SU-DHL-6 (cell line): Measurements from ENCODE around the gene HLA-DOA.

Experiments used
- H2AFZ ChIP-seq: fragments of 200-600 bp; sonication (generic); 2 replicates; pipeline ENCODE4 v1.6.1; 2014; ENCODE audit warnings: low read depth, mild to moderate bottlenecking, moderate library complexity, mixed read lengths, antibody characterized with exemption, low read length; ENCODE audit not compliant: severe bottlenecking
- H3F3A ChIP-seq: fragments of 200-600 bp; shearing (Covaris generic); 2 replicates; pipeline ENCODE4 v1.6.0; 2016; ENCODE audit warnings: antibody characterized with exemption, mild to moderate bottlenecking; ENCODE audit not compliant: insufficient read depth
- H3K27ac ChIP-seq: fragments of 200-600 bp; sonication (generic); 2 replicates; pipeline ENCODE4 v1.5.1; 2016; ENCODE audit warnings: low read depth, mild to moderate bottlenecking, low read length, moderate library complexity, mixed read lengths
- H3K27me3 ChIP-seq: fragments of 200-600 bp; sonication (generic), shearing (Covaris generic); 2 replicates; pipeline ENCODE4 v1.6.0; 2014; ENCODE audit warnings: mild to moderate bottlenecking, low read length
- H3K36me3 ChIP-seq: fragments of 200-600 bp; sonication (generic); 2 replicates; pipeline ENCODE4 v1.6.1; 2014; ENCODE audit warnings: mild to moderate bottlenecking, low read length, mixed read lengths
- H3K4me2 ChIP-seq: fragments of 300-600, 200-600 bp; shearing (Covaris generic), sonication (generic); 2 replicates; pipeline ENCODE4 v1.6.0; 2014; ENCODE audit warnings: low read length, low read depth, mild to moderate bottlenecking; ENCODE audit not compliant: poor library complexity, severe bottlenecking
- H3K4me3 ChIP-seq: fragments of 200-600 bp; sonication (generic); 2 replicates; pipeline ENCODE4 v1.5.1; 2014; ENCODE audit warnings: antibody characterized with exemption, low read length, mild to moderate bottlenecking, mixed read lengths; ENCODE audit not compliant: insufficient read depth, poor library complexity, severe bottlenecking
- H3K79me2 ChIP-seq: fragments of 200-600 bp; sonication (generic); 2 replicates; pipeline ENCODE4 v1.6.1; 2014; ENCODE audit warnings: mild to moderate bottlenecking, low read length, moderate library complexity; ENCODE audit not compliant: insufficient read depth
- H3K9ac ChIP-seq: fragments of 200-600 bp; sonication (generic); 2 replicates; pipeline ENCODE4 v1.7.0; 2014; ENCODE audit warnings: mild to moderate bottlenecking, low read length
- H3K9me2 ChIP-seq: fragments of 200-600 bp; sonication (generic); replicated peaks from 2 replicates; pipeline ENCODE4 v1.6.1; 2014; ENCODE audit warnings: low read length; ENCODE audit not compliant: insufficient read depth
- H3K9me3 ChIP-seq: fragments of 200-600 bp; sonication (generic); 2 replicates; pipeline ENCODE4 v1.6.1; 2014; ENCODE audit warnings: low read length, mixed read lengths; ENCODE audit not compliant: insufficient read depth
- H4K20me1 ChIP-seq: fragments of 200-600 bp; sonication (generic); 2 replicates; pipeline ENCODE4 v1.6.1; 2014; ENCODE audit warnings: low read depth, mild to moderate bottlenecking, antibody characterized with exemption, low read length, moderate library complexity, mixed read lengths
- CTCF ChIP-seq: fragments of 200-600 bp; sonication (generic); IDR thresholded peaks from one replicate; pipeline ENCODE4 v1.5.1; 2017; ENCODE audit warnings: antibody characterized with exemption, mild to moderate bottlenecking, low read length, moderate library complexity; ENCODE audit not compliant: insufficient read depth, poor library complexity, severe bottlenecking
- EZH2phosphoT487 ChIP-seq: fragments of 200-600 bp; sonication (generic), shearing (Covaris generic); conservative IDR thresholded peaks from 2 replicates; pipeline ENCODE4 v1.6.1; 2018; ENCODE audit warnings: mild to moderate bottlenecking, antibody characterized with exemption, low read length, moderate library complexity, mixed read lengths

HLA-DOA gene

GRCh38 chr6:32983493-32983848 is 25.9 kb downstream of the HLA-DOA start:
- Histone ChIP-seq H3K36me3 (peaks cover 30% of the 10 kb centered on the region), H3F3A (peaks cover 68% of the 10 kb centered on the region), H2AFZ (no peak overlapping the region), H3K4me2 (no peak overlapping the region), H3K27me3 (no peaks in the 10 kb centered on the region), H3K4me3 (no peak overlapping the region), H3K9me2 (no peaks in the 10 kb centered on the region), H4K20me1 (peaks cover 17% of the 10 kb centered on the region), H3K9ac (no peak overlapping the region), H3K79me2 (no peaks in the 10 kb centered on the region), H3K9me3 (no peaks in the 10 kb centered on the region), H3K27ac (peak overlapping the region; percentile 63)
- TF ChIP-seq CTCF: no peak
- no peak for TF ChIP-seq EZH2phosphoT487

- TF ChIP-seq EZH2phosphoT487: no peak
- no peak for TF ChIP-seq CTCF
- H3K36me3 ChIP-seq: peaks cover 36% of the 10 kb centered on the region
- peaks cover 23% of the 10 kb centered on the region for H4K20me1 ChIP-seq
Observed at GRCh38 chr6:32982702-32983492, 26.5 kb downstream of the HLA-DOA start.

GRCh38 chr6:32982084-32982701 is 27.2 kb downstream of the HLA-DOA start:
- H3K9ac ChIP-seq: no peak overlapping the region
- no peaks in the 10 kb centered on the region for H3K27me3 ChIP-seq
- H3K9me3 ChIP-seq: no peaks in the 10 kb centered on the region
- H3F3A ChIP-seq: peaks cover 81% of the 10 kb centered on the region
- peaks cover 30% of the 10 kb centered on the region for H4K20me1 ChIP-seq
- H2AFZ ChIP-seq: no peak overlapping the region
- peaks cover 43% of the 10 kb centered on the region for H3K36me3 ChIP-seq
- no peaks in the 10 kb centered on the region for H3K9me2 ChIP-seq
- peaks cover 6% of the 10 kb centered on the region for H3K79me2 ChIP-seq
- TF ChIP-seq EZH2phosphoT487 (no peak), CTCF (no peak)
- H3K27ac ChIP-seq: peak overlapping the region; percentile 63
- no peak overlapping the region for H3K4me2 ChIP-seq
- no peak overlapping the region for H3K4me3 ChIP-seq

More at GRCh38 chr6:32982702-32983492, 26.5 kb downstream of the HLA-DOA start:
- no peak overlapping the region for H2AFZ ChIP-seq
- H3F3A ChIP-seq: peaks cover 74% of the 10 kb centered on the region
- H3K27me3 ChIP-seq: no peaks in the 10 kb centered on the region
- no peaks in the 10 kb centered on the region for H3K9me3 ChIP-seq
- H3K27ac ChIP-seq: peak overlapping the region; percentile 63
- no peak overlapping the region for H3K9ac ChIP-seq
- H3K79me2 ChIP-seq: no peaks in the 10 kb centered on the region
- H3K9me2 ChIP-seq: no peaks in the 10 kb centered on the region
- no peak overlapping the region for H3K4me2 ChIP-seq
- H3K4me3 ChIP-seq: no peak overlapping the region
